ENCODE data around the gene AGXT. TPM values are rescaled to one million over a fixed set of nuclear protein-coding genes. Genes with fewer than 3 reads are reported as not detected.

The AGXT gene
- total and polyA plus RNA-seq, 2 of the 8 experiments (the other 6 are each of a cell fraction or from before 2014, with no cell fraction given), result 0.03 TPM; not detected in 1

DNA sequence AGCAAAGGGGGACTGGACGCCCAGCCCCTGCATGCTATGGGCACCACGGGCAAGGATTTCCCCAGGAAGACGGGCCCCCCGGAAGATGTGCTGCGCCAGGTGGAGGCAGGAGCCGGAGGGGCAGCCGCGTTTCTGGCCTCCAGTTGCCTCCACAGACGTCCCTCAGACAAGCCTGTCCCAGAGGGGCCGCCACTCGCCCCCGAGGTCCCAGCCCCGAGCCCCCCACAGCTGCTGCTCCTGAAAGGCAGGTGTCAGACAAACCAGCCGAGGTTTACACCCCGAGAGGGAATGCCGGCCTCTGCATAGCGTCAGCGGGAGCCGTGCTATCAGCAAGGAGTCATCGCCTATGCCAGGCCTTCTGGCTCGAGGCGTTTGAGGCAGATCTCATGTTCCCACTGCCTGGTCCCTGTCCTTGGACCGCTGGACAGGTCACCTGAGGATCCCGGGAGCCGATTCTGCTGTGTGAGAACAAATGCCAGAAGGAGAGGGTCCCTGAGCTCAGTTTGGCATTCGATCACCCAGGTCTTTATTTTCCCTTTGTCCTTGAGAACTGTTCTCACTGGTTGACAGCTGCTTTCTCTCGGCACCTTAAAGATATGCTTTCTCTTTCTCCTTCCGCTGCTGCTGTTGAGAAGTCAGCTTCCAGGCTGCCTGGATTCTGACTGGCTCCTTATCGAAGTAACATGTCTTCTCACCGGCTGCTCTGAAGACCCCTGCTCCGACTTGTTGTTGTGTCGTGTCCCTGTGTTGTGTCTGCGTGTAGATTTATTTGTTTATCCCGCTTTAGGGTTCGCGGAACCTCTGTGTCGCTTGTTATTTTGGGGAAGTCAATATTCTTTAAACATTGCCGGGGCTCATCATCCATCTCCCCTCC is 58.1 kb downstream of the AGXT start:
- Histone ChIP-seq H2BK20ac (ENCODE audit: low read length) (no peak overlapping the region), H3K4me2 (ENCODE audit: insufficient read depth in 1 of 2, low read depth in 2 of 2, low read length in 2 of 2) (no peak overlapping the region), H3K79me1 (ENCODE audit: low read depth, low read length) (no peaks in the 10 kb centered on the region), H2BK120ac (replicated peaks; ENCODE audit: low read depth, low read length) (no peak overlapping the region), H3K9me3 (ENCODE audit: insufficient read depth in 2 of 2, low read depth in 1 of 2, low read length in 1 of 2) (no peaks in the 10 kb centered on the region), H2BK15ac (ENCODE audit: low read length) (no peak overlapping the region), H3K56ac (replicated peaks; ENCODE audit: insufficient read length, low read depth, low read length) (no peak overlapping the region), H2AFZ (ENCODE audit: low read length) (no peak overlapping the region), H3K27me3 (replicated peaks in 1 of 4; ENCODE audit: control insufficient read depth in 3 of 4, extremely low read depth in 1 of 4, insufficient read depth in 3 of 4, low read length in 3 of 4) (no peaks in the 10 kb centered on the region), H3K9ac (replicated peaks in 1 of 4; ENCODE audit: extremely low read depth in 1 of 4, low read depth in 3 of 4, low read length in 3 of 4) (no peak overlapping the region), H4K20me1 (replicated peaks in 1 of 2; ENCODE audit: control insufficient read depth in 1 of 2, insufficient read depth in 2 of 2, low read length in 2 of 2) (no peaks in the 10 kb centered on the region), H3K36me3 (ENCODE audit: control insufficient read depth in 2 of 4, insufficient read depth in 4 of 4, low read length in 3 of 4) (no peaks in the 10 kb centered on the region), H3K27ac (ENCODE audit: low read depth, low read length) (no peak overlapping the region), H2BK12ac (ENCODE audit: low read depth, low read length) (no peak overlapping the region), H3K23ac (ENCODE audit: insufficient read length) (no peak overlapping the region), H4K8ac (ENCODE audit: extremely low read depth, insufficient read depth, low read length) (no peak overlapping the region), H3K18ac (ENCODE audit: extremely low read depth, low read length) (no peak overlapping the region), H2AK5ac (ENCODE audit: low read depth, low read length) (no peak overlapping the region), H3K4me3 (ENCODE audit: extremely low read depth in 1 of 4, insufficient read depth in 2 of 4, low read depth in 3 of 4, low read length in 4 of 4) (no peak overlapping the region), H4K91ac (replicated peaks; ENCODE audit: insufficient read length, low read length) (no peak overlapping the region), H4K5ac (ENCODE audit: insufficient read length, low read depth, low read length) (no peak overlapping the region), H3K4ac (replicated peaks; ENCODE audit: insufficient read length, low read depth, low read length) (no peak overlapping the region), H3K23me2 (ENCODE audit: low read depth, low read length) (no peaks in the 10 kb centered on the region), H3K4me1 (replicated peaks in 1 of 4; ENCODE audit: control insufficient read depth in 3 of 4, insufficient read depth in 4 of 4, low read length in 3 of 4) (no peaks in the 10 kb centered on the region; a peak in 2 of 7 replicates), H2BK5ac (ENCODE audit: low read depth, low read length) (no peak overlapping the region), H3K79me2 (ENCODE audit: control insufficient read depth in 1 of 2, insufficient read depth in 2 of 2, low read length in 2 of 2) (no peaks in the 10 kb centered on the region), H3K14ac (ENCODE audit: insufficient read length) (no peak overlapping the region)
- FAIRE-seq (no peak), DNase-seq (ENCODE audit: low read depth in 1 of 2, low spot score in 2 of 2) (peak in 1 of 2 experiments; percentile 49)
- CTCF ChIA-PET (ENCODE audit: partially characterized antibody), result interaction anchor here (0.8 to 1.9 kb wide), 5 partner anchors 9 to 62 kb away, joined by 3 to 6 read pairs (median 3); no protein-coding TSS in a partner anchor
- POLR2A ChIA-PET (ENCODE audit: partially characterized antibody), result no interaction called here
- 87% methylated on average over 37 of the region's 38 CpGs; no CpG with 5 or more reads in 1 of the 2 experiments for WGBS, 2 experiments (ENCODE audit: extremely low coverage in 1 of 2, insufficient coverage in 1 of 2, insufficient read length in 1 of 2, insufficient replicate concordance in 2 of 2, low coverage in 1 of 2, low lambda C conversion rate in 2 of 2, missing lambda C conversion rate in 1 of 2)
- no peak for TF ChIP-seq MAX (IDR thresholded peaks at IDR 0.05)
- TF ChIP-seq CREB1 (IDR thresholded peaks at IDR 0.05), result no peak
- TF ChIP-seq, protein P1, sequence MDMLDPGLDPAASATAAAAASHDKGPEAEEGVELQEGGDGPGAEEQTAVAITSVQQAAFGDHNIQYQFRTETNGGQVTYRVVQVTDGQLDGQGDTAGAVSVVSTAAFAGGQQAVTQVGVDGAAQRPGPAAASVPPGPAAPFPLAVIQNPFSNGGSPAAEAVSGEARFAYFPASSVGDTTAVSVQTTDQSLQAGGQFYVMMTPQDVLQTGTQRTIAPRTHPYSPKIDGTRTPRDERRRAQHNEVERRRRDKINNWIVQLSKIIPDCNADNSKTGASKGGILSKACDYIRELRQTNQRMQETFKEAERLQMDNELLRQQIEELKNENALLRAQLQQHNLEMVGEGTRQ (IDR thresholded peaks at IDR 0.05; ENCODE audit: low read length), result no peak
- TF ChIP-seq MAFK (IDR thresholded peaks at IDR 0.05; ENCODE audit: low read depth, low read length), result no peak
- no peak for TF ChIP-seq KDM5A (IDR thresholded peaks at IDR 0.05; ENCODE audit: low read length)
- no peak for TF ChIP-seq RFX5 (IDR thresholded peaks at IDR 0.05; ENCODE audit: borderline replicate concordance, low read depth, low read length)
- TF ChIP-seq SP2 (IDR thresholded peaks at IDR 0.05; ENCODE audit: low read length), result no peak
- no peak for TF ChIP-seq KDM4A (IDR thresholded peaks at IDR 0.05; ENCODE audit: low read depth, low read length, severe bottlenecking)
- TF ChIP-seq YY1 (IDR thresholded peaks at IDR 0.05; ENCODE audit: low read depth, low read length), result no peak
- TF ChIP-seq CHD1 (IDR thresholded peaks at IDR 0.05; ENCODE audit: low read depth, low read length), result no peak
- TF ChIP-seq CEBPB (IDR thresholded peaks at IDR 0.05; ENCODE audit: low read depth, low read length), result no peak
- TF ChIP-seq CHD2 (IDR thresholded peaks at IDR 0.05; ENCODE audit: low read length), result no peak
- no peak for TF ChIP-seq SUZ12 (IDR thresholded peaks at IDR 0.05; ENCODE audit: low read length)

All from H1 (cell line).